KMS-11 (cell line): ENCODE results near the gene DLG2.
A peak's percentile ranks its signal among the peaks of the same experiment; 100 is the strongest.

Experiments used
- H2AFZ ChIP-seq: fragments of 200-600 bp; sonication (generic); 2 replicates; pipeline ENCODE4 v1.6.1; 2016; ENCODE audit warnings: antibody characterized with exemption, mixed run types, low read depth
- H3K27ac ChIP-seq: fragments of 200-600 bp; sonication (generic); 2 replicates; pipeline ENCODE4 v1.6.1; 2016; ENCODE audit warnings: mild to moderate bottlenecking, mixed run types
- H3K27me3 ChIP-seq: fragments of 200-600 bp; sonication (generic); 2 replicates; pipeline ENCODE4 v1.6.1; 2017; ENCODE audit warnings: mild to moderate bottlenecking, low read depth, mixed run types, moderate library complexity; ENCODE audit not compliant: insufficient read depth
- H3K36me3 ChIP-seq: fragments of 200-600 bp; sonication (generic); 2 replicates; pipeline ENCODE4 v1.6.1; 2017; ENCODE audit warnings: mild to moderate bottlenecking, mixed run types; ENCODE audit not compliant: insufficient read depth
- H3K4me1 ChIP-seq: fragments of 200-600 bp; sonication (generic); 2 replicates; pipeline ENCODE4 v1.6.1; 2016; ENCODE audit warnings: mild to moderate bottlenecking, low read depth, mixed run types; ENCODE audit not compliant: poor library complexity, severe bottlenecking
- H3K4me2 ChIP-seq: fragments of 200-600 bp; sonication (generic); 2 replicates; pipeline ENCODE4 v1.7.0; 2016; ENCODE audit warnings: mild to moderate bottlenecking, mixed run types
- H3K4me3 ChIP-seq: fragments of 200-600 bp; sonication (generic); IDR thresholded peaks from 2 replicates; pipeline ENCODE4 v1.6.1; 2017; ENCODE audit warnings: low read depth, low read length, mixed read lengths; ENCODE audit not compliant: insufficient read depth
- H3K79me2 ChIP-seq: fragments of 200-600 bp; sonication (generic); 2 replicates; pipeline ENCODE4 v1.6.1; 2016; ENCODE audit warnings: low read depth, mixed run types; ENCODE audit not compliant: insufficient read depth
- H3K9ac ChIP-seq: fragments of 200-600 bp; sonication (generic); 2 replicates; pipeline ENCODE4 v1.6.1; 2016; ENCODE audit warnings: mild to moderate bottlenecking, mixed run types
- H4K20me1 ChIP-seq: fragments of 200-600 bp; sonication (generic); 2 replicates; pipeline ENCODE4 v1.6.1; 2016; ENCODE audit warnings: mild to moderate bottlenecking, mixed run types; ENCODE audit not compliant: insufficient read depth
- CTCF ChIP-seq: fragments of 200-600 bp; sonication (generic); conservative IDR thresholded peaks from 2 replicates; pipeline ENCODE4 v1.6.1; 2017; ENCODE audit warnings: low read depth, mild to moderate bottlenecking, antibody characterized with exemption, low read length, moderate library complexity, mixed read lengths

DLG2 gene

GRCh38 chr11:85647078-85647477 lies 19.9 kb upstream of the DLG2 start:
- H2AFZ ChIP-seq, result peak overlapping the region; percentile 65
- H3K4me2 ChIP-seq, result peak overlapping the region; percentile 84
- TF ChIP-seq CTCF, result no peak
- peak overlapping the region; percentile 61; the same call in 1 of the 2 replicates for H3K9ac ChIP-seq
- no peak overlapping the region for H3K4me3 ChIP-seq
- H3K36me3 ChIP-seq, result no peaks in the 10 kb centered on the region
- H3K27me3 ChIP-seq, result no peaks in the 10 kb centered on the region
- peak overlapping the region; percentile 66 for H3K27ac ChIP-seq
- H3K79me2 ChIP-seq, result peaks cover 23% of the 10 kb centered on the region
- peaks cover 29% of the 10 kb centered on the region for H3K4me1 ChIP-seq
- no peaks in the 10 kb centered on the region for H4K20me1 ChIP-seq

- no peak for TF ChIP-seq CTCF
- Histone ChIP-seq H3K4me2 (no peak overlapping the region), H3K79me2 (peaks cover 1% of the 10 kb centered on the region; the same call in 1 of the 2 replicates), H3K4me1 (peaks cover 7% of the 10 kb centered on the region), H3K36me3 (no peaks in the 10 kb centered on the region), H3K27me3 (no peaks in the 10 kb centered on the region), H3K4me3 (no peak overlapping the region), H3K9ac (no peak overlapping the region), H2AFZ (no peak overlapping the region), H4K20me1 (no peaks in the 10 kb centered on the region), H3K27ac (no peak overlapping the region)
Observed at GRCh38 chr11:85643191-85643614, 16.1 kb upstream of the DLG2 start.

GRCh38 chr11:85634747-85635146 lies 7.6 kb upstream of the DLG2 start:
- Histone ChIP-seq H4K20me1 (no peaks in the 10 kb centered on the region), H2AFZ (no peak overlapping the region), H3K4me1 (peaks cover 2% of the 10 kb centered on the region), H3K4me2 (no peak overlapping the region), H3K27me3 (no peaks in the 10 kb centered on the region), H3K27ac (no peak overlapping the region), H3K4me3 (no peak overlapping the region), H3K79me2 (peaks cover 26% of the 10 kb centered on the region), H3K36me3 (no peaks in the 10 kb centered on the region; the same call in 1 of the 2 replicates), H3K9ac (no peak overlapping the region)
- TF ChIP-seq CTCF, result no peak

GRCh38 chr11:85628771-85629341 lies 1.7 kb upstream of the DLG2 start:
- Histone ChIP-seq H3K9ac (peak overlapping the region; percentile 68), H3K4me2 (peak overlapping the region; percentile 38), H3K27me3 (no peaks in the 10 kb centered on the region), H3K4me3 (peak overlapping the region; percentile 39), H3K4me1 (peaks cover 16% of the 10 kb centered on the region), H3K79me2 (peaks cover 38% of the 10 kb centered on the region), H4K20me1 (no peaks in the 10 kb centered on the region), H3K27ac (peak overlapping the region; percentile 42), H2AFZ (peak overlapping the region; percentile 94; the same call in 1 of the 2 replicates), H3K36me3 (no peaks in the 10 kb centered on the region)
- TF ChIP-seq CTCF, result no peak
